Rectal smooth muscle tissue (tissue), 1 donor: ENCODE data around the gene ZNF430.
"Not testable (repeated sequence)": the region's sequence is repeated elsewhere in the genome, so short reads cannot be mapped to it uniquely, and the experiment has no call there.

Experiments used
- H3K27ac ChIP-seq: one replicate; pipeline ENCODE4 v1.7.0; 2013; ENCODE audit warnings: low read depth, low read length, inconsistent platforms
- H3K27me3 ChIP-seq: one replicate; pipeline ENCODE4 v1.7.0; 2013; ENCODE audit warnings: low read length; ENCODE audit not compliant: control insufficient read depth, insufficient read depth
- H3K36me3 ChIP-seq: one replicate; pipeline ENCODE4 v1.7.0; 2013; ENCODE audit warnings: low read length; ENCODE audit not compliant: control insufficient read depth, insufficient read depth
- H3K4me1 ChIP-seq: one replicate; pipeline ENCODE4 v1.7.0; 2013; ENCODE audit warnings: low read length; ENCODE audit not compliant: control insufficient read depth, insufficient read depth
- H3K4me3 ChIP-seq: one replicate; pipeline ENCODE4 v1.7.0; 2013; ENCODE audit warnings: low read length
- H3K9ac ChIP-seq: one replicate; pipeline ENCODE4 v1.7.0; 2013; ENCODE audit warnings: low read length

The ZNF430 gene

DNA sequence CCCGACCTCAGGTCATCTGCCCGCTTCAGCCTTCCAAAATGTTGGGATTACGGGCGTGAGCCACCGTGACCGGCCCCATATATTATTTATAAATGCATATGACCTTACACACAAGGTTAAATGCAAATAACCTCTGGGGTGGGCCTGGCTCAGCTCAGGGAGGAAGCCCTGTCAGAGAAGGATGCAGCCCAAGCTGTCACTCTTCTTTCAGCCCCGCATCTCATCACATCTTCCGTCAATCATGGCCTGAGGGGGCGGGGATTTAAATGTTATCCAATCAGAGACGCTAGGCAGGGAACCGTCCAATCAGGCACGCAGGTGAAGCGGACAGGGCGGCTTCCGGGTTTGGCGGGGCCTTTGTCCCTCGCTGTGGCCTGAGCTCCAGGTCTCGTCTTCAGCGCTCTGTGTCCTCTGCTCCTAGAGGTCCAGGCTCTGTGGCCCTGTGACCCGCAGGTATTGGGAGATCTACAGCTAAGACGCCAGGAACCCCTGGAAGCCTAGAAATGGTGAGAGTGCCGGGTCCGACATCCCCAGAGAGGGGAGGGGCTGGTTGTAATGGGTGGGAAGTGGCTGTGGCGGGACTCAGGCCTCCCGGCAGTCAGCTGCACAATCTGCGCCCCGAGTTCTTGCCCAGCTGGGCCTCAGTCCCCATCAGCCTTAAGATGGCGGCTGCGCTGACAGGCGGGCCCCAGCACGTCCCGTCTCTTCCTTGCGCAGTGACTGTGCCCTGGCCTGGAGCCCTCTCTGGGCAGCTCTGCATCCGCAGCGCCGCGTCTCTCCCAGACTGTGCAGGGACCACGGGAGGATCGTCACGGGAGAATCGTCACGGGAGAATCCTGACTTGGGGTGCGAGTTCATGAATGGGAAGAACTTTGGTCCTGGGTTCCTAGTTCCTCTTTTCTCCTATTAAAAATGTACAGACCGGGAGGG, at the start of gene ZNF430:
TSS of gene ZNF430 (plus strand) at position 360 of the 930 bp plus-strand sequence. CDS start at position 504, 144 bp downstream.
- peak within 1 kb of the TSS; percentile 77 for H3K4me3 ChIP-seq
- H3K9ac ChIP-seq, result peak within 1 kb of the TSS; percentile 63
- no peaks in the 10 kb centered on the region for H3K4me1 ChIP-seq
- H3K27me3 ChIP-seq, result no peaks in the 10 kb centered on the region
- no peaks in the 10 kb centered on the region for H3K36me3 ChIP-seq
- H3K27ac ChIP-seq, result peak within 1 kb of the TSS; percentile 81

- H3K27me3 ChIP-seq, H3K4me3 ChIP-seq, H3K9ac ChIP-seq, H3K36me3 ChIP-seq, H3K4me1 ChIP-seq, H3K27ac ChIP-seq: not testable (repeated sequence)
Measured at GRCh38 chr19:20992788-20993187, 27.7 kb upstream of the ZNF430 start.

DNA sequence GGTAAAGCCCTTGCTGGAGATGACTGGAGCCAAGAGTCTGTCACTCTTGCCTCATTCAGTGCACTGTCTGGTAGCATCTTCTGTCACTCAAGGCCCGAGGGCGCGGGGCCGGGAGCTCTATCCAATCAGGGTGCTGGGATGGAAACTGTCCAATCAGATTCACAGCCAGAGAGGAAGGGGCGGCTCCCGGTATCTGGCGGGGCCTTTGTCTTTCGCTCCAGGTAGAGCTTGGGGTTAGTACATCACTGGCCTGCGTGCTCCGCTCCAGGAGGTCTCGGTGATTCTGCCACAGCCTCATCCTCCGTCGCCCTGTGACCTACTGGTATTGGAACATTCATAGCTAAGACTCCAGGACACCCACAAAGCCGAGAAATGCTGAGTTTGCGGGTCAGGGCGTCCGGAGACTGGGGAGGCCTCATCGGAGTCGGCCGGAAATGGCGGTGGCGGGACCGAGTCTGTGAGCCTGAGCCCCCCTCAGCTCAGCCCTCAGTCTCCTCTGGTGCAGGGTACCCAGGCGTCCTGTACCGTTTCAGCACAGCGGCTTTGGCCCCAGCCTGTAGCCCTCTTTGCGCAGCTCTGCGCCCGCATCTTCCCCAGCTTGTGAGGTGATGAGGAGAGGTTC, 20.6 kb upstream of the ZNF430 start:
- Histone ChIP-seq H3K4me3 (peak overlapping the region; percentile 71), H3K4me1 (no peaks in the 10 kb centered on the region), H3K27ac (no peak overlapping the region), H3K9ac (peak overlapping the region; percentile 24), H3K36me3 (no peaks in the 10 kb centered on the region), H3K27me3 (no peaks in the 10 kb centered on the region)

DNA sequence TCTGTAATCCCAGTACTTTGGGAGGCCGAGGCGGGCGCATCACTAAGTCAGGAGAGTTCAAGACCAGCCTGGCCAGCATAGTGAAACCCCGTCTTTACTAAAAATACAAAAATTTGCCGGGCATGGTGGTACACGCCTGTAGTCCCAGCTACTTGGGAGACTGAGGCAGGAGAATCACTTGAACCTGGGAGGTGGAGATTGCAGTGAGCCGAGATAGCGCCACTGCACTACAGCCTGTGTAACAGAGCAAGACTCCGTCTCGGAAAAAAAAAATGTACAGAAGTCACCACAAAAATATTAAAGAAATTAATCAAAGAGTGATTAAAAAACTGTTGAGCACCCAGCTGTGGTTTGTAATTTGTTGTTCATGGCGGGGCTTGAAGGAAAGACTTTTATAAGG, 781 bp downstream of the ZNF430 start:
- H3K27me3 ChIP-seq, H3K36me3 ChIP-seq, H3K4me1 ChIP-seq: not testable (repeated sequence)
- peak overlapping the region; percentile 77 for H3K4me3 ChIP-seq
- peak overlapping the region; percentile 81 for H3K27ac ChIP-seq
- peak overlapping the region; percentile 63 for H3K9ac ChIP-seq

- Histone ChIP-seq H3K27ac (no peak overlapping the region), H3K4me3 (no peak overlapping the region), H3K9ac (no peak overlapping the region), H3K36me3 (no peaks in the 10 kb centered on the region), H3K4me1 (no peaks in the 10 kb centered on the region), H3K27me3 (no peaks in the 10 kb centered on the region)
Measured at GRCh38 chr19:21022996-21023395, 2.5 kb downstream of the ZNF430 start.

GRCh38 chr19:21023901-21024300, 3.4 kb downstream of the ZNF430 start:
- Histone ChIP-seq H3K9ac (no peak overlapping the region), H3K27ac (no peak overlapping the region), H3K36me3 (no peaks in the 10 kb centered on the region), H3K27me3 (no peaks in the 10 kb centered on the region), H3K4me1 (no peaks in the 10 kb centered on the region), H3K4me3 (no peak overlapping the region)

GRCh38 chr19:21028969-21029268, 8.5 kb downstream of the ZNF430 start:
- H3K4me1 ChIP-seq, result no peaks in the 10 kb centered on the region
- H3K4me3 ChIP-seq, result no peak overlapping the region
- H3K9ac ChIP-seq, result no peak overlapping the region
- no peaks in the 10 kb centered on the region for H3K36me3 ChIP-seq
- no peak overlapping the region for H3K27ac ChIP-seq
- H3K27me3 ChIP-seq, result no peaks in the 10 kb centered on the region

DNA sequence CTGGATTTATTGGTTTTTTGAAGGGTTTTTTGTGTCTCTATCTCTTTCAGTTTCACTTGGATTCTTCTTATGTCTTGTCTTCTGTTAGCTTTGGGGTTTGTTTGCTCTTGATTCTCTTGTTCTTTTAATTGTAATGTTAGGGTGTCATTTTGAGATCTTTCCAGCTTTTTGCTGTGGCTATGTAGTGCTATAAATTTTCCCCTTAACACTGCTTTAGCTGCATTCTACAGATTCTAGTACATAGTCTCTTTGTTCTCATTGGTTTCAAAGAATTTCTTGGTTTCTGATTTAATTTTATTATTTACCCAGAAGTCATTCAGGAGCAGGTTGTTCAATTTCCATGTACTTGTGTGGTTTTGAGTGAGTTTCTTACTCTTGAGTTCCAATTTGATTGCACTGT, 24.6 kb downstream of the ZNF430 start:
- H3K27me3 ChIP-seq, result no peaks in the 10 kb centered on the region
- no peak overlapping the region for H3K4me3 ChIP-seq
- H3K4me1 ChIP-seq, result no peaks in the 10 kb centered on the region
- no peak overlapping the region for H3K27ac ChIP-seq
- H3K9ac ChIP-seq, result no peak overlapping the region
- H3K36me3 ChIP-seq, result peaks cover 5% of the 10 kb centered on the region

DNA sequence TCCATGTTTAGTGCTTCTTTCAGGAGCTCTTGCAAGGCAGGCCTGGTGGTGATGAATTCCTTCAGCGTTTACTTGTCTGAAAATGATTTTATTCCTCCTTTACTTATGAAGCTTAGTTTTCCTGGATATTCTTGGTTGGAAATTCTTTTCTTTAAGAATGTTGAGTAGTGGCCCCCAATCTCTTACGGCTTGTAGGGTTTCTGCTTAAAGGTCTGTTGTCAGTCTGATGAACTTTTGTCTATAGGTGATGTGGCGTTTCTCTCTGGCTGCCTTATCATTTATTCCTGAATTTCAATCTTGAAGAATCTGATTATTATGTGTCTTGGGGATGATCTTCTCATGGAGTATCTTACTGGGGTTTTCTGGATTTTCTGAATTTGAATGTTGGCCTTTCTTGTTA, 26.0 kb downstream of the ZNF430 start:
- H3K4me1 ChIP-seq, result no peaks in the 10 kb centered on the region
- H3K27ac ChIP-seq, result no peak overlapping the region
- peaks cover 5% of the 10 kb centered on the region for H3K36me3 ChIP-seq
- H3K27me3 ChIP-seq, result no peaks in the 10 kb centered on the region
- H3K4me3 ChIP-seq, result no peak overlapping the region
- no peak overlapping the region for H3K9ac ChIP-seq

GRCh38 chr19:21047716-21048115, 27.3 kb downstream of the ZNF430 start:
- Histone ChIP-seq H3K4me3 (no peak overlapping the region), H3K4me1 (no peaks in the 10 kb centered on the region), H3K9ac (no peak overlapping the region), H3K36me3 (peaks cover 7% of the 10 kb centered on the region), H3K27me3 (no peaks in the 10 kb centered on the region), H3K27ac (no peak overlapping the region)

DNA sequence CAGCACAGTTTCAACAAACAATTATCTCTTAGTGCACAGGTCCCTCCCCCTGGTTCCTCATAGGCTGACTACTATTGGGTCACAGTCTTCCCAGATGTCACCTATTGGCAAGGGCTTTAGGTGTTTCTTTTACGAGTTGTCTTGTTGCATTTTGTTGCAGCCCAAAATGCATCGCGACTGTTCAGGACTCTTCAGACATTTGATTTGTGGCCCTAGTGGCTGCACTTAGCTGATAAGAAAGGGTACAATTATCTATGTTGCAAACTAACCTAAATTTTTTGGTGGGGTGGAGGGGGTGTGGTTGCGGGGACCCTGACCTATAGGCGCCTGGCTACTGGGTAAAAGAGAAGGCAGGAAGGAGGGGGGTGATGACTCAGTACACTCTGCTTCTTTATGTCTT, 32.4 kb downstream of the ZNF430 start:
- Histone ChIP-seq H3K4me1 (no peaks in the 10 kb centered on the region), H3K27me3 (no peaks in the 10 kb centered on the region), H3K4me3 (no peak overlapping the region), H3K36me3 (peaks cover 22% of the 10 kb centered on the region), H3K9ac (no peak overlapping the region), H3K27ac (no peak overlapping the region)

DNA sequence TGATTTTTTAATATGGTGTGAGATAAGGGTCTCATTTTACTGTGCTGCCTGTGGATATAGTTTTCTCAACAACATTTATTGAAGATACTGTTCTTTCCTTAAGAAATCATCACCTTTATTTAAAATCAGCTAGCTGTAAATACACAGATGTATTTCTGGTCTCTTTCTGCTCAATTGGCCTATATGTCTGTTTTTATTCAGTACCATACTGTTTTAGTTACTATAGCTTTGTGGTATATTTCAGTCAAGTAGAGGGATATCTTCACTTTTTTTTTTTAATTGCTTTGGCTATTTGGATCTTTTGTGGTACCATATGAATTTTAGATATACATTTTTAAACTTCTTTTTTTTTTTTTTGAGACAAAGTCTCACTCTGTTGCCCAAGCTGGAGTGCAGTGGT, 44.9 kb downstream of the ZNF430 start:
- Histone ChIP-seq H3K36me3 (no peaks in the 10 kb centered on the region), H3K4me3 (no peak overlapping the region), H3K27me3 (no peaks in the 10 kb centered on the region), H3K27ac (no peak overlapping the region), H3K4me1 (no peaks in the 10 kb centered on the region), H3K9ac (no peak overlapping the region)
